Measurements from ENCODE around the gene PITPNC1.

DNA sequence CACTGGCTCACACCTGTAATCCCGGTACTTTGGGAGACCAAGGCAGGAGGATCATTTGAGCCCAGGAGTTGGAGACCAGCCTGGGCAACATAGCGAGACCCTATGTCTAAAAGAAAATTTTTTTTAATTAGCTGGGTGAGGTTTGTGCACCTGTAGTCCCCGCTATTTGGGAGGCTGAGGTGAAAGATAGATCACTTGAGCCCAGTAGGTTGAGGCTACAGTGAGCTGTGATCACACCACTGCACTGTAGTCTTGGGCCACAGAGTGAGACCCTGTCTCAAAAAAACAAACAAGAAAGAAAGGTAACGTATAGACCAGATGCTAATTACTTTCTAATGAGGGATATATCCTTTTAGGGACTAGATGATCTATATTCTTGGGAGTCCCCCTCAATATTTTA lies 348.7 kb downstream of the PITPNC1 start:
- TF ChIP-seq, protein P1, sequence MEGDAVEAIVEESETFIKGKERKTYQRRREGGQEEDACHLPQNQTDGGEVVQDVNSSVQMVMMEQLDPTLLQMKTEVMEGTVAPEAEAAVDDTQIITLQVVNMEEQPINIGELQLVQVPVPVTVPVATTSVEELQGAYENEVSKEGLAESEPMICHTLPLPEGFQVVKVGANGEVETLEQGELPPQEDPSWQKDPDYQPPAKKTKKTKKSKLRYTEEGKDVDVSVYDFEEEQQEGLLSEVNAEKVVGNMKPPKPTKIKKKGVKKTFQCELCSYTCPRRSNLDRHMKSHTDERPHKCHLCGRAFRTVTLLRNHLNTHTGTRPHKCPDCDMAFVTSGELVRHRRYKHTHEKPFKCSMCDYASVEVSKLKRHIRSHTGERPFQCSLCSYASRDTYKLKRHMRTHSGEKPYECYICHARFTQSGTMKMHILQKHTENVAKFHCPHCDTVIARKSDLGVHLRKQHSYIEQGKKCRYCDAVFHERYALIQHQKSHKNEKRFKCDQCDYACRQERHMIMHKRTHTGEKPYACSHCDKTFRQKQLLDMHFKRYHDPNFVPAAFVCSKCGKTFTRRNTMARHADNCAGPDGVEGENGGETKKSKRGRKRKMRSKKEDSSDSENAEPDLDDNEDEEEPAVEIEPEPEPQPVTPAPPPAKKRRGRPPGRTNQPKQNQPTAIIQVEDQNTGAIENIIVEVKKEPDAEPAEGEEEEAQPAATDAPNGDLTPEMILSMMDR (IDR thresholded peaks at IDR 0.05): no peak
- TF ChIP-seq ZFX (IDR thresholded peaks at IDR 0.05; ENCODE audit: borderline replicate concordance): no peak
